Measurements from ENCODE around the gene ODAD3. TPM values are rescaled to one million over a fixed set of nuclear protein-coding genes. Genes with fewer than 3 reads are reported as not detected.

ODAD3 gene
- total RNA-seq, 2 experiments from 2014 or later = not detected

- Histone ChIP-seq H3K9me3 (ENCODE audit: control insufficient read depth in 1 of 2, insufficient read depth in 1 of 2, low read length in 2 of 2) (no peaks in the 10 kb centered on the region), H3K4me1 (ENCODE audit: insufficient read depth, low read length) (no peaks in the 10 kb centered on the region), H3K36me3 (ENCODE audit: insufficient read depth, low read length) (peaks cover 13% of the 10 kb centered on the region), H3K4me3 (ENCODE audit: low read length) (no peak overlapping the region), H3K27me3 (ENCODE audit: control insufficient read depth in 1 of 2, insufficient read depth in 2 of 2, low read length in 2 of 2) (no peaks in the 10 kb centered on the region), H3K27ac (ENCODE audit: low read depth in 1 of 2, low read length in 2 of 2) (no peak overlapping the region)
- ChIA-PET POLR2A (no interaction called here), CTCF (interaction anchor here (1.1 kb wide), 1 partner anchor 29 kb away, joined by 3 read pairs; no protein-coding TSS in a partner anchor)
- Mint-ChIP-seq H3K27ac (no peak overlapping the region), H3K27me3 (peaks cover 11% of the 10 kb centered on the region), H3K4me3 (no peak overlapping the region), H3K4me1 (ENCODE audit: low read depth) (no peaks in the 10 kb centered on the region), H3K9me3 (no peaks in the 10 kb centered on the region), H3K36me3 (ENCODE audit: low read depth) (peaks cover 15% of the 10 kb centered on the region)
- DNase-seq (peak in 5 of 14 experiments; percentile 13 to 54 (median 21)), ATAC-seq (ENCODE audit: poor library complexity) (peak; percentile 46)
- intact Hi-C loops (cut with DNase I, micrococcal nuclease) = no loop called here
- TF ChIP-seq, protein P1, sequence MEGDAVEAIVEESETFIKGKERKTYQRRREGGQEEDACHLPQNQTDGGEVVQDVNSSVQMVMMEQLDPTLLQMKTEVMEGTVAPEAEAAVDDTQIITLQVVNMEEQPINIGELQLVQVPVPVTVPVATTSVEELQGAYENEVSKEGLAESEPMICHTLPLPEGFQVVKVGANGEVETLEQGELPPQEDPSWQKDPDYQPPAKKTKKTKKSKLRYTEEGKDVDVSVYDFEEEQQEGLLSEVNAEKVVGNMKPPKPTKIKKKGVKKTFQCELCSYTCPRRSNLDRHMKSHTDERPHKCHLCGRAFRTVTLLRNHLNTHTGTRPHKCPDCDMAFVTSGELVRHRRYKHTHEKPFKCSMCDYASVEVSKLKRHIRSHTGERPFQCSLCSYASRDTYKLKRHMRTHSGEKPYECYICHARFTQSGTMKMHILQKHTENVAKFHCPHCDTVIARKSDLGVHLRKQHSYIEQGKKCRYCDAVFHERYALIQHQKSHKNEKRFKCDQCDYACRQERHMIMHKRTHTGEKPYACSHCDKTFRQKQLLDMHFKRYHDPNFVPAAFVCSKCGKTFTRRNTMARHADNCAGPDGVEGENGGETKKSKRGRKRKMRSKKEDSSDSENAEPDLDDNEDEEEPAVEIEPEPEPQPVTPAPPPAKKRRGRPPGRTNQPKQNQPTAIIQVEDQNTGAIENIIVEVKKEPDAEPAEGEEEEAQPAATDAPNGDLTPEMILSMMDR (IDR thresholded peaks at IDR 0.05) = peak; percentile 13
These were observed 18.8 kb upstream of the ODAD3 start for GRCh38 chr19:11453468-11454341.

DNA sequence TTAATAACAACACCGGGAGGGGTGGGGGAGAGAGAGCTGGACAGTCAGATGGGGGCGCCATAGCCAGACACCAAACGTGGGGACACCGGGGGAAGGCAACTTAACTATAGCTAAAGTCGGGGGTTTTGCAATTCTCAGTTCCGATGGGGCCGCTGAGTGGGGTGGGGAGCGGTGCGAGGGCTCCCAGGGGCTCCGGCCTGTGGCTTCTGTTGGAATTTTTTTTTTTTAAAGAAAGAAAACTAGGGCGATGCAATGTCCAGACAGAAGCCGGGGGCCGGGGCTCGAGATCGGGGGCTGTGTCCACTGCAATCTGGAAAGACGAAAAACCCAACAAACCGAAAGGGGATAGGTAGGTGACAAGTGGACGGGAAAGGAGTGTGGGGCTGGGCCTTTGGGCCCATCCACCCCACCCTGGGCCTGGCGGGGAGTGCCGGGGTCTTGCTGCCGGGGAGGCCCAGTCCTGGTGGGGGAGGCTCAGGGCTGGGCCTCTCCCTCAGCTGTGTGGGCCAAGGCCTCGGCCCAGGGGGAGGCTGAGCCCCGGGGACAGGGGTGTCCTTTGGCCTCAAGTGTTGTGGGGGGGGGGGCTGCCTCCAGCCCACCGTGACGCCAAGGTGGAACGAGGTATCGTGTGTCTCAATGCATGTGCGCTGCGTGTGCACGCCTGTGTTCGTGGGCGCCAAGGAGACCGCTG, 17.8 kb upstream of the ODAD3 start:
- no peak overlapping the region for H3K4me3 ChIP-seq (ENCODE audit: low read length)
- TF ChIP-seq, protein P1 (IDR thresholded peaks at IDR 0.05) = no peak
- Mint-ChIP-seq H3K4me3 (no peak overlapping the region), H3K27me3 (peaks cover 3% of the 10 kb centered on the region), H3K27ac (no peak overlapping the region), H3K9me3 (no peaks in the 10 kb centered on the region), H3K36me3 (ENCODE audit: low read depth) (peaks cover 15% of the 10 kb centered on the region), H3K4me1 (ENCODE audit: low read depth) (no peaks in the 10 kb centered on the region)
- ChIA-PET POLR2A (interaction anchor here (0.5 kb wide), 1 partner anchor 1634 kb away, joined by 3 read pairs; the partner anchor contains the start of gene FBXL12), CTCF (interaction anchor here (0.7 kb wide), 1 partner anchor 159 kb away, joined by 4 read pairs; no protein-coding TSS in a partner anchor)
- H3K36me3 ChIP-seq (ENCODE audit: insufficient read depth, low read length) = peaks cover 21% of the 10 kb centered on the region
- no peaks in the 10 kb centered on the region for H3K27me3 ChIP-seq (ENCODE audit: control insufficient read depth in 1 of 2, insufficient read depth in 2 of 2, low read length in 2 of 2)
- H3K9me3 ChIP-seq (ENCODE audit: control insufficient read depth in 1 of 2, insufficient read depth in 1 of 2, low read length in 2 of 2) = no peaks in the 10 kb centered on the region
- H3K27ac ChIP-seq (ENCODE audit: low read depth in 1 of 2, low read length in 2 of 2) = no peak overlapping the region
- H3K4me1 ChIP-seq (ENCODE audit: insufficient read depth, low read length) = no peaks in the 10 kb centered on the region
- ATAC-seq (ENCODE audit: poor library complexity) (no peak), DNase-seq (no peak)
- intact Hi-C loops (cut with DNase I, micrococcal nuclease) = no loop called here

DNA sequence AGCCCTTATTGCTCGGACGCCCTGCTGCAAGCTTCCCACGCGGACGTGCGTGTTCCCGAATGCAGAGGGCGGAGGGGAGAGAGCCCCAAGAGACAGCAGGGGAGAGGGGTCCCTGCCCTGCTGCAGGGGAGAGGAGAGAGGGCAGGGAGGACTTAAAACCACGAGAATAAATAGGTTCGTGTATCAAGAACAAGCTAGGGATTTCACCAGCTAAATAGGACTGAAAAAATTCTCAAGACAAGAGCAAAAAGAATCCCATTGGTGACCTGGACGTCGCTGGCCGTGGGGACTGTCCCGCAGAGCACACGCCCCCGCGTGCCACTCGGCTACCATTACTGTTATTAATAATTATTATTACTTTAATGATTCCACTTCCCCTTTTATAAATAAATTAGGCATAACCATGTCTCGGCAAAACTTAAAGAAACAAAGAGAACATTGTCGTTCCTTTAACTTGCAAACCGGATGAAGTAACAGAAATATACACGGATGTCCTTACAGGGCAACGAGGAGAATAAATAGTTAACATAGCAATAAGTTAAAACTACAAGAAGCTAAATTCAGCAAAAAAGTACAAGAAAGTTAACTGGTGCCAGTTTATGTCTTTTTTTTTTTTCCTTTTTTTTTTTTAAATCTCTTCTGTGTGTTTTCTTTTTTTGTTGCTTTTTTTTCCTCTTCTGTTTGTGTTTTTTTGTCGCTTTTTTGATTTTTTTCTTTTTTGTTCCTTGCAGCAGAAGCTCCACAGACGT, 17.1 kb upstream of the ODAD3 start:
- ATAC-seq (ENCODE audit: poor library complexity) (no peak), DNase-seq (no peak)
- intact Hi-C loops (cut with DNase I, micrococcal nuclease) = no loop called here
- Histone ChIP-seq H3K27me3 (ENCODE audit: control insufficient read depth in 1 of 2, insufficient read depth in 2 of 2, low read length in 2 of 2) (no peaks in the 10 kb centered on the region), H3K4me3 (ENCODE audit: low read length) (no peak overlapping the region), H3K36me3 (ENCODE audit: insufficient read depth, low read length) (peaks cover 28% of the 10 kb centered on the region), H3K27ac (ENCODE audit: low read depth in 1 of 2, low read length in 2 of 2) (no peak overlapping the region), H3K4me1 (ENCODE audit: insufficient read depth, low read length) (no peaks in the 10 kb centered on the region), H3K9me3 (ENCODE audit: control insufficient read depth in 1 of 2, insufficient read depth in 1 of 2, low read length in 2 of 2) (no peaks in the 10 kb centered on the region)
- TF ChIP-seq, protein P1 (IDR thresholded peaks at IDR 0.05) = no peak
- H3K36me3 Mint-ChIP-seq (ENCODE audit: low read depth) = peaks cover 15% of the 10 kb centered on the region
- H3K4me3 Mint-ChIP-seq = no peak overlapping the region
- POLR2A ChIA-PET = interaction anchor here (0.5 to 1.0 kb wide), 2 partner anchors 30 to 1633 kb away, joined by 3 read pairs; partner anchors contain the start of gene FBXL12
- no peaks in the 10 kb centered on the region for H3K4me1 Mint-ChIP-seq (ENCODE audit: low read depth)
- no peaks in the 10 kb centered on the region for H3K9me3 Mint-ChIP-seq
- CTCF ChIA-PET = interaction anchor here (0.7 kb wide), 1 partner anchor 158 kb away, joined by 4 read pairs; no protein-coding TSS in a partner anchor
- H3K27ac Mint-ChIP-seq = no peak overlapping the region
- H3K27me3 Mint-ChIP-seq = no peaks in the 10 kb centered on the region
